IPS-18a (cell line): ENCODE measurements around the gene ZNF793.
A peak's percentile ranks its signal among the peaks of the same experiment; 100 is the strongest.

Experiments used
- H3K27ac ChIP-seq: one replicate; pipeline ENCODE4 v1.5.1; 2013; ENCODE audit warnings: low read length
- H3K27me3 ChIP-seq: one replicate; pipeline ENCODE4 v1.6.1; 2013; ENCODE audit warnings: mild to moderate bottlenecking, low read length; ENCODE audit not compliant: control insufficient read depth, insufficient read depth
- H3K36me3 ChIP-seq: one replicate; pipeline ENCODE4 v1.6.1; 2013; ENCODE audit warnings: low read depth, low read length; ENCODE audit not compliant: control insufficient read depth
- H3K4me1 ChIP-seq: one replicate; pipeline ENCODE4 v1.6.1; 2013; ENCODE audit warnings: low read depth, low read length; ENCODE audit not compliant: control insufficient read depth
- H3K4me3 ChIP-seq: one replicate; pipeline ENCODE4 v1.5.1; 2013; ENCODE audit warnings: low read length
- H3K9ac ChIP-seq: one replicate; pipeline ENCODE4 v1.6.1; 2013; ENCODE audit warnings: mild to moderate bottlenecking, low read length, moderate library complexity
- H3K9me3 ChIP-seq: one replicate; pipeline ENCODE4 v1.6.1; 2013; ENCODE audit warnings: low read depth, low read length; ENCODE audit not compliant: control insufficient read depth

ZNF793 gene

DNA sequence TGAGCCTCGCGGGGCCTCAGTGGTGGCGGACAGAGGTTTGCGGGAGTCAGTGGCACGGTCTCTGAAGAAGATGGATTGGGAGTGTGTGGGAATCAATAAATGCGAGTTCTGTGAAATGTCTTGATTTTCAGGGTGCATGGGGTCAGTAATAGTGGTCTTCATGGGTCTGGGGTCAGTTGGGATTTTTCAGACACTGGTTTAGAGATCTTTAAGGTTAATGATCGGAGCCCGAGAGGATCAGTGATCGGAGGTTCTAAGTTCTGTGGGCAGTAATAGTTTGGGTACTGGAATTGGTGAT lies 377 bp downstream of the ZNF793 start:
- H3K4me3 ChIP-seq, result peak overlapping the region; percentile 89
- peak overlapping the region; percentile 98 for H3K27ac ChIP-seq
- H3K9ac ChIP-seq, result peak overlapping the region; percentile 98
- no peaks in the 10 kb centered on the region for H3K27me3 ChIP-seq
- no peaks in the 10 kb centered on the region for H3K36me3 ChIP-seq
- peaks cover 10% of the 10 kb centered on the region for H3K4me1 ChIP-seq
- no peaks in the 10 kb centered on the region for H3K9me3 ChIP-seq

DNA sequence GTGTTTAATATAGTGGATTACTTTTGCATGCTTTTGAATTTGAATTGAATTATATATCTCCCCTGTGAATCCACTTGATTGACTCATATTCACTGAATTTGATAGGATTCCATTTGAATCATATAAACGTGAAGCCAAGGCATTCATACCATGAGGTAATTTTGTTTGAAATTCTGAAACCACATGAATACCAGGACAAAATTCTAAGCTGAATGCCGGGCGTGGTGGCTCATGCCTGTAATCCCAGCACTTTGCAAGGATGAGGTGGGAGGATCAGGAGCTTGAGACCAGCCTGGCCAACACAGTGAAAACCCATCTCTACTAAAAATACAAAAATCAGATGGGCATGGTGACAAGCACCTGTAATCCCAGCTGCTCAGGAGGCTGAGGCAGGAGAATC lies 4.4 kb downstream of the ZNF793 start:
- Histone ChIP-seq H3K4me1 (peaks cover 4% of the 10 kb centered on the region), H3K4me3 (no peak overlapping the region)

DNA sequence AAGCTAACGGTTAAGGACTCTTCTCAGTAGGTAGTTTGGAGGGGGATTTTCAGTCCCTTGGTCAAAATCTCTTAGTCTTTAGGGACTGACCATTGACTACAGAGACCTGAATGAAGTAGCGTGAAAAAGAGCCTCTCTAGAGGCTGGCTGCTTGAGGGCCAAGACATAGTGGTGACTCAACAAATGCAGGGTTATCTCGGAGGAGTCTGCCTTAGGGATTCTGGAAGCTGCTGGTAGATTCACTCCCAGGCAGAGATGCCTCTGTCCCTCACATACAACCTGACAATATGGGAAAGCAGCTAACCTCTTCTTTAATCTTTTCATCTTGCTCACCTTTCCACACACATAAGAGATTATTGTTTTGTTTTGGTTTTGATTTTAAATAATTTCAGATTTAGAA lies 5.1 kb downstream of the ZNF793 start:
- Histone ChIP-seq H3K4me1 (peaks cover 4% of the 10 kb centered on the region), H3K27me3 (no peaks in the 10 kb centered on the region), H3K27ac (no peak overlapping the region), H3K4me3 (no peak overlapping the region), H3K9ac (no peak overlapping the region), H3K9me3 (no peaks in the 10 kb centered on the region), H3K36me3 (peaks cover 7% of the 10 kb centered on the region)

More for the DNA sequence above, 4.4 kb downstream of the ZNF793 start:
- no peaks in the 10 kb centered on the region for H3K27me3 ChIP-seq
- H3K9me3 ChIP-seq, result no peaks in the 10 kb centered on the region
- H3K36me3 ChIP-seq, result peaks cover 7% of the 10 kb centered on the region
- H3K9ac ChIP-seq, result no peak overlapping the region
- H3K27ac ChIP-seq, result no peak overlapping the region

DNA sequence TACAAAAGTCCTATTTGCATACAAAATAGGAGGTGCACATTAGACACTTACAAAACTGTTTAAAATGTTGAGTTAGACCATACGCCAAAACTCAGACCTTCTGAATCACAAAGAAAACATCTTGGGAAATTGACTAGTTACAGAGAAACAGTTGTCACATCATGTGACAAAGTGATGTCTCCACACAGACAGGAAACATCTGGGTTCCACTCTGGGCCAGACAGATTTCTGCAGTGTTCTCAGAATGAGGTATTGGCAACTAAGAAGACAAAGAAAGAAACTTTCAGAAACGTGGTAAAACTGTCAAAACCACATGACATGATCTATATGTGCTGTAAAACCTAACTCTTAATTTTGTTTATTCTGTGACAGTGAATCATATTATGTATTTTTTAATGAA lies 6.7 kb downstream of the ZNF793 start:
- H3K27ac ChIP-seq, result no peak overlapping the region
- H3K9me3 ChIP-seq, result no peaks in the 10 kb centered on the region
- no peak overlapping the region for H3K9ac ChIP-seq
- H3K4me1 ChIP-seq, result no peaks in the 10 kb centered on the region
- H3K36me3 ChIP-seq, result peaks cover 10% of the 10 kb centered on the region
- H3K27me3 ChIP-seq, result no peaks in the 10 kb centered on the region
- no peak overlapping the region for H3K4me3 ChIP-seq

DNA sequence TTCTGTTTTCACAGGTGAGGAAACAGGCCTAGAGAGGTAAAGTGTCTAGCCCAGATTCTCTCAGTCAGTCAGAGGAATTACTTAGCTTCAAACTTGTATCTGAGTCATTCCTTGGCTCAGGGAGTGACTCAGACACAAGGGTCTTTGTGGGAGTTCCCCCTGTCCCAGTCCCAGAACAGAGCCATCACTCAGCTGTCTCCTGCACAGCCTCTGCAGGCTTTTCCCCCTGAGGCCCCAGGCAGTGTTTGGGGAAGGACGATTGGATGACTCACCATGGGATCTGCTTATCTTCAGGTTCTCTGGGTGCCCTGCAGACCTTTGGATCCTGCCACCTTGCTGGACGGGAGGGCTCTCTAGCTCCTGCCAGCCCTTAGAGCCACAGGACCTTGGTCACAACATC lies 13.2 kb downstream of the ZNF793 start:
- Histone ChIP-seq H3K27me3 (no peaks in the 10 kb centered on the region), H3K4me3 (no peak overlapping the region), H3K36me3 (peaks cover 22% of the 10 kb centered on the region), H3K27ac (no peak overlapping the region), H3K9ac (no peak overlapping the region), H3K9me3 (no peaks in the 10 kb centered on the region), H3K4me1 (no peaks in the 10 kb centered on the region)

DNA sequence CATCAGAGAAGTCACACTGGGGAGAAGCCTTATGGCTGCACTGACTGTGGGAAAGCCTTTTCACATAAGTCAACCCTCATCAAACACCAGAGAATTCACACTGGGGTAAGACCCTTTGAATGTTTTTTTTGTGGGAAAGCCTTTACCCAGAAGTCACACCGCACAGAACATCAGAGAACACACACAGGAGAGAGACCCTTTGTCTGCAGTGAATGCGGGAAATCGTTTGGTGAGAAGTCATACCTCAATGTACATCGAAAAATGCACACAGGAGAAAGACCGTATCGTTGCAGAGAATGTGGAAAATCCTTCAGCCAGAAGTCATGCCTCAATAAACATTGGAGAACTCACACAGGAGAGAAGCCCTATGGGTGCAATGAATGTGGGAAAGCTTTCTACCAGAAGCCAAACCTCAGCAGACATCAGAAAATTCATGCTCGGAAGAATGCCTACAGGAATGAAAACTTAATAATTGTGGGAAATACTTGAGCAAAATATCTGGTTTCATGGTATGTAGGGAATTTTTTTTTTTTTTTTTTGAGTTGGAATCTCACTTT lies 30.7 kb downstream of the ZNF793 start:
- Histone ChIP-seq H3K27ac (no peak overlapping the region), H3K4me1 (no peaks in the 10 kb centered on the region), H3K9me3 (peaks cover 68% of the 10 kb centered on the region), H3K9ac (no peak overlapping the region), H3K36me3 (peaks cover 43% of the 10 kb centered on the region), H3K4me3 (no peak overlapping the region), H3K27me3 (no peaks in the 10 kb centered on the region)

DNA sequence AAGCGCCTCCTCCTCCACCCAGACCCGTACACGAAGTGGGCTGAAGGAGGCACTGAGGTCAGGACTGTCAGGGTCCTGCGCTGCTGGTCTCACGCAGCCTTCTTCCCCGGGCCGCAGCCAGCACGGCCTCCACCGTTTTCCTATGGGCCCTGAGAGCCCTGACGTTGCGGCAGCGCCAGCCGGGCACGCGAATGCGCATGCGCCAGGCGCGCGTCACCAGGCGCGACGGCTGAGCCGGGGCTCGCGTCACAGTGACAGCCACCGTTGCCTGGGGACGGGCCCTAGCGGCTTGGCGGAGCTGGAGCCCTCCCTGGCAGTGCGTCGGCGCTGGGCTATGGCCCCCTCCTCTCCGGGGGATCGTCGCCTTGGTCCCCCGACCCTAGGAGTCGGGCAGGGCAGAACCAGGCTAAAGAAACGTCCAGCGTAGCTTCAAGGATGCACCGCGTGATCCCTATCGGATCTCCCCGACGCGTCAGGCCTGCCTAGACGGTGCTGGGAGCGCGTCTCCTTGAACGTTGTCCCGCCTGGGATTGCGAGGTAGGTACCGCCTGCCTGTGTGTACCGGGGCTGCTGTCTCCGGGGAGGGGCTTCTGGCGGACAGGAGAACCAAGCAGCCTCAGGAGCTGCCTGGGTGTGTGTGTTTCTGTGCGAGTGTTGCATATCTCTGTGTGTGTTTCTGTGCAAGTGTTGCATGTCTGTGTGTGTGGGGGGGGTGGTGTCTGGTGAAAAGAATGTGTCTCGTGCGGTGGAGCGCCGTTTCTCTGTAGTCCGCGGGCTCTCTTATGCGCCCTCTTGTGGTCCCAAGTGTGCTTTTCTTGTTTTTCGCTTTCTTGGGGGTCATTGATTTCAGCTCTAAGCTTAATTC lies 44.6 kb downstream of the ZNF793 start:
- H3K4me3 ChIP-seq, result no peak overlapping the region

DNA sequence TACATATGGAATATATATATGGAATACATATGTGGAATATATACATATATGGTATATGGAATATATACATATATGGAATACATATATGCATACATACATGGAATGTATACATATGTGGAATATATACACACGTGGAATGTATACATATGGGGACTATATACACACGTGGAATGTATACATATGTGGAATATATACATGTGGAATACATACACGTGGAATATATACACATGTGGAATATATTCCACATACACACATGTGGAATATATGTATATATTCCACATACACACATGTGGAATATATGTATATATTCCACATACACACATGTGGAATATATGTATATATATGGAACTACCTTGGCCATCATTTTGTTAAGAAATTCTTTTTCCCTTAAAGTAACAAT lies 56.8 kb downstream of the ZNF793 start:
- Histone ChIP-seq H3K9ac (no peak overlapping the region), H3K27ac (no peak overlapping the region), H3K36me3 (peaks cover 5% of the 10 kb centered on the region), H3K9me3 (peaks cover 89% of the 10 kb centered on the region), H3K4me3 (no peak overlapping the region), H3K4me1 (no peaks in the 10 kb centered on the region), H3K27me3 (no peaks in the 10 kb centered on the region)

More for the DNA sequence above, 44.6 kb downstream of the ZNF793 start:
- no peak overlapping the region for H3K27ac ChIP-seq
- no peak overlapping the region for H3K9ac ChIP-seq
- no peaks in the 10 kb centered on the region for H3K4me1 ChIP-seq
- H3K36me3 ChIP-seq, result no peaks in the 10 kb centered on the region
- H3K9me3 ChIP-seq, result peaks cover 65% of the 10 kb centered on the region
- no peaks in the 10 kb centered on the region for H3K27me3 ChIP-seq

DNA sequence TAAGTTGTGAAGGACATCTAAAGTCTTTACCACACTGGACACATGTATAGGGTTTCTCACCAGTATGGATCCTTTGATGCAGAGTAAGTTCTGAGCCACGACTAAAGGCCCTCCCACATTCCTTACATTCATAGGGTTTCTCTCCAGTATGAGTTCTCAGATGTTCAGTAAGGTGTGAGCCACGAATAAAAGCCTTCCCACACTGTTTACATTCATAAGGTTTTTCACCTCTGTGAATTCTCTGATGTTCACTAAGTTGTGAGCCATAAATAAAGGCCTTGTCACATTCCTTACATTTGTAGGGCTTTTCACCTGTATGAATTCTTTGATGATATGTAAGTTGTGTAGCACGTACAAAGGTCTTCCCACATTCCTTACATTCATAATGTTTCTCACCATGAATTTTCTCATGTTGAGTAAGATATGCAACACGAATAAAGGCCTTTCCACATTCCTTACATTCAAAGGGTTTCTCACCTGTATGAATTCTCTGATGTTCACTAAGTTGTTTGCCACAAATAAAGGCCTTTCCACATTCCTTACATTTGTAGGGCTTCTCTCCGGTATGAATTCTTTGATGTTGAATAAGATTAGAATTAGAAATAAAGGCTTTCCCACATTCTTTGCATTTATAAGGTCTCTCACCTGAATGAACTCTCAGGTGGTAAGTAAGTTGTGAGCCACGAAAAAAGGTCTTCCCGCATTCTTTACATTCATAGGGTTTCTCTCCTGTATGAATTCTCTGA lies 58.1 kb downstream of the ZNF793 start:
- Histone ChIP-seq H3K27ac (no peak overlapping the region), H3K4me3 (no peak overlapping the region), H3K9ac (no peak overlapping the region), H3K36me3 (peaks cover 5% of the 10 kb centered on the region), H3K27me3 (no peaks in the 10 kb centered on the region), H3K4me1 (no peaks in the 10 kb centered on the region), H3K9me3 (peaks cover 81% of the 10 kb centered on the region)

DNA sequence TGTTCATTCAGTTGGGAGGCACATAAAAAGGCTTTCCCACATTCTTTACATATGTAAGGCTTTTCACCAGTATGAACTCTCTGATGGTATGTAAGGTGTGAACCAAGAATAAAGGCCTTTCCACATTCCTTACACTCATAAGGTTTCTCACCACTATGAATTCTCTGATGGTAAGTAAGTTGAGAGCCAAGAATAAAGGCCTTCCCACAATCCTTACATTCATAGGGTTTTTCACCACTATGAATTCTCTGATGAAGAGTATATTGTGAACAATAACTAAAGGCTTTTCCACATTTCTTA lies 58.6 kb downstream of the ZNF793 start:
- peaks cover 83% of the 10 kb centered on the region for H3K9me3 ChIP-seq
- no peaks in the 10 kb centered on the region for H3K27me3 ChIP-seq
- no peak overlapping the region for H3K9ac ChIP-seq
- no peak overlapping the region for H3K27ac ChIP-seq
- H3K4me1 ChIP-seq, result no peaks in the 10 kb centered on the region
- no peak overlapping the region for H3K4me3 ChIP-seq
- H3K36me3 ChIP-seq, result peaks cover 5% of the 10 kb centered on the region

DNA sequence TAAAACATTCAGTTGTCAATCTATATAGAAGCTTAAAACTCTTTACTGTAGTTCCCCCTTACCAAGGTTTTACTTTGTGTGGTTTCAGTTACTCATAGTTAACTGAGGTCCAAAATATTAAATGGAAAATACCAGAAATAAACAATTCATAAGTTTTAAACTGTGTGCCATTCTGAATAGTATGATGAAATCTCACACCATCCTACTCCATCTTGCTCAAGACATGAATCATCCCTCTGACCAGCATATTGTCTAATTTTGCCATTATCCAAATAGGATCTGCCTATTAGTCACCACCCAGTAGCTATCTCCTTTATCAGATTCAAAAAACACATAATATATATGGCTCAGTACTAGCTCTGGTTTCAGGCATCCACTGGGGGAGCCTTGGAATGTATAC lies 65.5 kb downstream of the ZNF793 start:
- Histone ChIP-seq H3K4me1 (no peaks in the 10 kb centered on the region), H3K9me3 (peaks cover 49% of the 10 kb centered on the region)

DNA sequence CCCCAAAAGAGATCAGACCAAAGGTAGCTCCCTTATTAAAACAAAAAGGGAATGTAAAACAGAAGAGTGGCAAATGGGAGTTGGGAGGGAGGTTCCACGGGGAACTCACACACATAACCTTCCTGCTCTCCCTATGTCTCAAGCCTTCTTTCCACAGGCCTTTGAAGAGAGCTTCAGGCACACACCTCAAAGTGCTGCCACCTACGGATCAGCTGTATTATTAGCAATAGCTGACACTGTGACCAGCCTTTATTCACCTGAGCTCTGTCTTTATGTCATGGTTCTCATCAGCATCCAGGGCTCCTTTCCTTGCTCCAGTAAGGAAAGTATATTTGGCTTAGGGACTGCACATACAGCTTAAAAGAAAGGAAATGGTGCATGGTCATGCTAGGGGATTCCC lies 76.6 kb downstream of the ZNF793 start:
- H3K4me3 ChIP-seq, result no peak overlapping the region
- H3K4me1 ChIP-seq, result no peaks in the 10 kb centered on the region
- H3K36me3 ChIP-seq, result peaks cover 12% of the 10 kb centered on the region
- peaks cover 43% of the 10 kb centered on the region for H3K9me3 ChIP-seq
- no peaks in the 10 kb centered on the region for H3K27me3 ChIP-seq
- H3K27ac ChIP-seq, result no peak overlapping the region
- H3K9ac ChIP-seq, result no peak overlapping the region

More for the DNA sequence above, 65.5 kb downstream of the ZNF793 start:
- Histone ChIP-seq H3K9ac (no peak overlapping the region), H3K36me3 (no peaks in the 10 kb centered on the region), H3K27ac (no peak overlapping the region), H3K27me3 (no peaks in the 10 kb centered on the region), H3K4me3 (no peak overlapping the region)
